HepG2 (cell line): ENCODE measurements around the gene NOTCH2. TPM values are rescaled to one million over a fixed set of nuclear protein-coding genes. Genes with fewer than 3 reads are reported as not detected.

ENCODE experiments used
- ATAC-seq: fragments of 200-7000 bp; cut with Tn5 transposase; 3 replicates; pipeline ENCODE4 v1.9.1; 2020; ENCODE audit warnings: mild to moderate bottlenecking, moderate library complexity
- BruUV-seq: library from RNA; stranded (reverse); fragments of 400-500 nt; replicated peaks from 2 replicates; lab custom pipeline; 2021; lab: Mats Ljungman, UMichigan
- CTCF ChIA-PET: fragments of 300-600 bp; formaldehyde crosslinking; extraction: SDS; loops from one replicate; lab custom pipeline; 2021; ENCODE audit warnings: low total read pairs, inconsistent platforms, low intra/inter-chr PET ratio; lab: Yijun Ruan, JAX
- POLR2A ChIA-PET: fragments of 350-600 bp; sonication (Branson Sonifier 250); formaldehyde crosslinking; loops from one replicate; lab custom pipeline; 2020; ENCODE audit warnings: antibody characterized with exemption, inconsistent platforms; lab: Yijun Ruan, JAX
- DNase-seq: peaks from one replicate; pipeline ENCODE4 v3.0.0-alpha.2; 2015; ENCODE audit warnings: low spot score
- FAIRE-seq: peaks from 3 replicates; lab custom pipeline; 2011; peaks lifted over from hg19 to GRCh38; lab: Jason Lieb, UNC
- H2AFZ ChIP-seq: one replicate; pipeline ENCODE4 v1.6.1; 2011; ENCODE audit warnings: low read length, inconsistent platforms
- H3K27ac ChIP-seq: fragments of 300-600 bp; 3 replicates; pipeline ENCODE4 v1.8.0; 2011; ENCODE audit warnings: mixed run types, mild to moderate bottlenecking, mixed read lengths, low read length, inconsistent platforms; ENCODE audit not compliant: insufficient read depth; ENCODE audit errors: extremely low read length
- H3K27me3 ChIP-seq, 2 experiments: fragments of 200-600 bp in 1 of 2; 2 replicates in 1 of 2; 3 replicates in 1 of 2; pipeline versions ENCODE4 v1.6.0 to v1.8.0; 2011; ENCODE audit warnings: low read length in 2 of 2, mild to moderate bottlenecking in 2 of 2, moderate library complexity in 2 of 2, inconsistent platforms in 1 of 2; ENCODE audit not compliant: insufficient read depth in 2 of 2, control insufficient read depth in 1 of 2
- H3K36me3 ChIP-seq, 2 experiments: fragments of 200-600 bp in 1 of 2; replicated peaks in 1 of 2; 2 replicates in 1 of 2; 3 replicates in 1 of 2; pipeline versions ENCODE4 v1.5.1 to v1.8.0; 2011; ENCODE audit warnings: low read length in 2 of 2, inconsistent platforms in 1 of 2; ENCODE audit not compliant: insufficient read depth in 2 of 2, control insufficient read depth in 1 of 2
- H3K4me1 ChIP-seq: 2 replicates; pipeline ENCODE4 v1.5.1; 2012; ENCODE audit warnings: low read length, inconsistent platforms; ENCODE audit not compliant: insufficient read depth
- H3K4me2 ChIP-seq: 2 replicates; pipeline ENCODE4 v1.6.0; 2011; ENCODE audit warnings: low read depth, low read length, inconsistent platforms
- H3K4me3 ChIP-seq, 3 experiments: fragments of 200-600 bp in 1 of 3; sonication (generic), shearing (Covaris generic) in 1 of 3; replicated peaks in 1 of 3; 2 replicates each; pipeline ENCODE4 v1.5.1; 2011 to 2016; ENCODE audit warnings: low read length in 3 of 3, inconsistent platforms in 2 of 3, low read depth in 2 of 3, mild to moderate bottlenecking in 2 of 3, control low read depth in 1 of 3, mixed read lengths in 1 of 3; ENCODE audit not compliant: insufficient read depth in 1 of 3
- H3K79me2 ChIP-seq: one replicate; pipeline ENCODE4 v1.6.1; 2011; ENCODE audit warnings: low read length, inconsistent platforms; ENCODE audit not compliant: insufficient read depth
- H3K9ac ChIP-seq: 2 replicates; pipeline ENCODE4 v1.6.0; 2011; ENCODE audit warnings: mild to moderate bottlenecking, low read depth, low read length, inconsistent platforms; ENCODE audit not compliant: insufficient read depth
- H3K9me3 ChIP-seq: 2 replicates; pipeline ENCODE4 v1.5.1; 2012; ENCODE audit warnings: mild to moderate bottlenecking, low read length
- H4K20me1 ChIP-seq: 2 replicates; pipeline ENCODE4 v1.6.0; 2011; ENCODE audit warnings: inconsistent platforms, mild to moderate bottlenecking, low read length, moderate library complexity; ENCODE audit not compliant: insufficient read depth
- AHR ChIP-seq: IDR thresholded peaks from 2 replicates; pipeline ENCODE4 v1.6.1; 2018; ENCODE audit warnings: missing genetic modification reagents, missing compliant biosample characterization
- DR1 ChIP-seq: sonication (generic); formaldehyde crosslinking; IDR thresholded peaks from 2 replicates; pipeline ENCODE4 v1.8.0; 2021; ENCODE audit warnings: mild to moderate bottlenecking, missing genetic modification reagents, inconsistent platforms
- GMEB2 ChIP-seq: IDR thresholded peaks from 2 replicates; pipeline ENCODE4 v1.6.1; 2016; ENCODE audit warnings: missing biosample characterization, missing genetic modification reagents, low read depth
- MLLT10 ChIP-seq: sonication (generic); formaldehyde crosslinking; IDR thresholded peaks from 2 replicates; pipeline ENCODE4 v1.4.0; 2020; ENCODE audit warnings: missing genetic modification reagents
- NR2F2 ChIP-seq: IDR thresholded peaks from 2 replicates; pipeline ENCODE4 v1.6.1; 2012; ENCODE audit warnings: low read depth, inconsistent platforms, borderline replicate concordance
- PLSCR1 ChIP-seq: sonication (generic); formaldehyde crosslinking; IDR thresholded peaks from 2 replicates; pipeline ENCODE4 v1.5.0; 2020; ENCODE audit warnings: missing genetic modification reagents, mild to moderate bottlenecking, borderline replicate concordance
- REXO4 ChIP-seq: sonication (generic); formaldehyde crosslinking; IDR thresholded peaks from 2 replicates; pipeline ENCODE4 v1.8.0; 2022; ENCODE audit warnings: missing genetic modification reagents, mild to moderate bottlenecking, borderline replicate concordance
- ZMAT3 ChIP-seq: sonication (generic); formaldehyde crosslinking; conservative IDR thresholded peaks from 2 replicates; pipeline ENCODE4 v1.7.0; 2021; ENCODE audit warnings: missing genetic modification reagents
- ZNF18 ChIP-seq: sonication (generic); formaldehyde crosslinking; IDR thresholded peaks from 2 replicates; pipeline ENCODE4 v1.8.0; 2022; ENCODE audit warnings: mild to moderate bottlenecking, missing genetic modification reagents; ENCODE audit not compliant: insufficient replicate concordance
- ZNF235 ChIP-seq: sonication (generic); formaldehyde crosslinking; IDR thresholded peaks from 2 replicates; pipeline ENCODE4 v1.8.1; 2023; ENCODE audit warnings: mild to moderate bottlenecking, missing genetic modification reagents, borderline replicate concordance
- ZNF281 ChIP-seq: sonication (generic); formaldehyde crosslinking; IDR thresholded peaks from 2 replicates; pipeline ENCODE4 v1.4.0; 2020; ENCODE audit warnings: missing genetic modification reagents, borderline replicate concordance
- ZNF33B ChIP-seq: sonication (generic); formaldehyde crosslinking; IDR thresholded peaks from 2 replicates; pipeline ENCODE4 v1.5.1; 2020; ENCODE audit warnings: mild to moderate bottlenecking, missing genetic modification reagents
- ZNF768 ChIP-seq: sonication (generic); formaldehyde crosslinking; IDR thresholded peaks from 2 replicates; pipeline ENCODE4 v1.4.0; 2020; ENCODE audit warnings: missing genetic modification reagents
- WGBS: methylation state at CpG from one replicate; pipeline ENCODE4 v1.1.6; 2017; ENCODE audit warnings: low lambda C conversion rate; 5-methylcytosine and 5-hydroxymethylcytosine counted together
- in situ Hi-C: cut with HindIII; loops from 2 replicates; pipeline ENCODE4 v1.10.0; 2017; ENCODE audit warnings: low pct_unique_long_range_greater_than_20kb; ENCODE audit not compliant: extremely low pct_ligation_motif_present
- intact Hi-C: fragments of 100-400 bp; cut with micrococcal nuclease; formaldehyde crosslinking; loops from one replicate; pipeline ENCODE4 v1.10.0; 2022; ENCODE audit not compliant: unreplicated experiment
- polyA plus RNA-seq, 8 experiments: library from polyadenylated mRNA; depleted of rRNA in 3 of 8; stranded (reverse) in 7 of 8; unstranded in 1 of 8; fragments of >200 nt; fragmentation: Illumina TruSeq in 4 of 8; extraction: Trizol in 4 of 8; gene quantifications; 2 replicates each; pipeline versions ENCODE4 v1.2.1 to v1.2.3, GENCODE V29; 2011 to 2016; ENCODE audit warnings: low read depth in 4 of 8, missing spikeins in 1 of 8, mixed read lengths in 1 of 8; ENCODE audit not compliant: insufficient read depth in 1 of 8
- total RNA-seq, 5 experiments: library from RNA; depleted of rRNA; stranded (reverse); fragments of >200 nt; fragmentation: Illumina TruSeq; extraction: Trizol; gene quantifications; 2 replicates each; pipeline ENCODE4 v1.2.3, GENCODE V29; 2016; ENCODE audit warnings: low read depth in 1 of 5

Gene NOTCH2
- total and polyA plus RNA-seq, 2 of the 13 experiments (the other 11 are each of a cell fraction or from before 2014, with no cell fraction given) = 4.0 to 11.4 TPM

- TF ChIP-seq ZNF18 (CRISPR knock-in tag) (no peak), ZNF281 (CRISPR knock-in tag) (no peak), NR2F2 (no peak), AHR (CRISPR knock-in tag) (no peak)
Measured at GRCh38 chr1:119953266-119953998, 116.0 kb downstream of the NOTCH2 start (continued).

GRCh38 chr1:119952496-119952895 is 117.0 kb downstream of the NOTCH2 start:
- Histone ChIP-seq H3K9me3 (no peaks in the 10 kb centered on the region), H3K27ac (no peak overlapping the region), H3K4me1 (peaks cover 9% of the 10 kb centered on the region), H3K36me3 (peaks cover 5% of the 10 kb centered on the region in 2 experiments; a peak in 4 of 5 replicates), H3K4me3 (no peak overlapping the region), H3K4me2 (no peak overlapping the region), H3K27me3 (no peaks in the 10 kb centered on the region), H2AFZ (no peak overlapping the region), H3K9ac (no peak overlapping the region), H4K20me1 (no peaks in the 10 kb centered on the region), H3K79me2 (no peaks in the 10 kb centered on the region)
- ATAC-seq (no peak), DNase-seq (no peak), FAIRE-seq (no peak)
- ChIA-PET CTCF (no interaction called here), POLR2A (no interaction called here)
- intact Hi-C loops = no loop called here
- no TSS peak for BruUV-seq
- in situ Hi-C loops = no loop called here
- 94% methylated on average over 5 of the region's 5 CpGs for WGBS
- no peak for TF ChIP-seq ZMAT3 (CRISPR knock-in tag)
- no peak for TF ChIP-seq ZNF235 (CRISPR knock-in tag)
- no peak for TF ChIP-seq REXO4 (CRISPR knock-in tag)
- TF ChIP-seq MLLT10 (CRISPR knock-in tag) = no peak
- no peak for TF ChIP-seq GMEB2 (CRISPR knock-in tag)
- no peak for TF ChIP-seq DR1 (CRISPR knock-in tag)
- TF ChIP-seq PLSCR1 (CRISPR knock-in tag) = no peak
- no peak for TF ChIP-seq ZNF33B (CRISPR knock-in tag)
- no peak for TF ChIP-seq ZNF768
